HG03064 (cell line): Measurements from ENCODE around the gene EML1.

Source experiments
- ATAC-seq: cut with Tn5 transposase; IDR thresholded peaks from one replicate; pipeline ENCODE4 v1.9.1; 2021; ENCODE audit warnings: low read depth; ENCODE audit not compliant: unreplicated experiment

Gene EML1

DNA sequence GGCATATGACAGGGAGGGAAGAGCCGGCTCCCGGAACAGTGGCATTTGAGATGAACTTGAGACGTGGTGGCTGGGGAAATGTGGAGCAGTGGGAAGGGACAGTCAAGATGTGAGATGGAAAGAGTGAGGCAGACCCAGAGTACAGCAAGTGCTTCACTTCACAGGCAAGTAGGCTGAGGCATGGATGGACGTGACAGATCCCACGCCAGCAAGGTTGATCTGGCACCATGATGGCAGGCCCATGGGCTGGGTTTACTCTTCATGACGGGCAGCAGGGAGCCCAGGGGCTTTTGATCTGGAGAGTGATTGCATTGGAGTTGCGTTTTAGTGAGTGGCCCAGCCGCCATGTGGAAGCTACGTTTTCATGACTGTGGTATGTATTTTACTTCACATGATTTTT is 17.9 kb upstream of the EML1 start:
- ATAC-seq, result no peak

GRCh38 chr14:99777951-99778350 is 15.3 kb upstream of the EML1 start:
- ATAC-seq, result no peak

GRCh38 chr14:99779751-99780150 is 13.5 kb upstream of the EML1 start:
- ATAC-seq, result no peak

- no peak for ATAC-seq
Observed at GRCh38 chr14:99780690-99781089, 12.5 kb upstream of the EML1 start.

DNA sequence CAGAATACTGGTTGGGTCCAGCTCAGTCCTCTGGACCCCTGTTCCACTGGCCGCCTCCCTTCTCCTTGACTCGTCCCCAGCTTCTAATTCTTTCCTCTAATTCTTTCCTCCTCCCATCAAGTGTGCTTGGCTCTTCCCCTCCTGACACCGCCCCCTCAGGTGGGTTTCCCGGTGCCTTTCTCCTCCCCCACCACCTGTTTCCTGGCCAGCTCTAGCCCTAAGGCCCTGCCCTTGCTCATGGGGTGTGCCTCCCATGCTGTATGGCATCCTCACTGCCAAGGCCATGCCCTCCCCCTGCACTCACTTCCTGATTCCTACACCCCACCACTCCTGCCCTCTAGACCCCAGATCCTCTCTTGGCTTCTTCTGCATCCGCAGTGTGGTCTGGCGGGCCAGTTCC is 12.1 kb upstream of the EML1 start:
- ATAC-seq, result no peak

DNA sequence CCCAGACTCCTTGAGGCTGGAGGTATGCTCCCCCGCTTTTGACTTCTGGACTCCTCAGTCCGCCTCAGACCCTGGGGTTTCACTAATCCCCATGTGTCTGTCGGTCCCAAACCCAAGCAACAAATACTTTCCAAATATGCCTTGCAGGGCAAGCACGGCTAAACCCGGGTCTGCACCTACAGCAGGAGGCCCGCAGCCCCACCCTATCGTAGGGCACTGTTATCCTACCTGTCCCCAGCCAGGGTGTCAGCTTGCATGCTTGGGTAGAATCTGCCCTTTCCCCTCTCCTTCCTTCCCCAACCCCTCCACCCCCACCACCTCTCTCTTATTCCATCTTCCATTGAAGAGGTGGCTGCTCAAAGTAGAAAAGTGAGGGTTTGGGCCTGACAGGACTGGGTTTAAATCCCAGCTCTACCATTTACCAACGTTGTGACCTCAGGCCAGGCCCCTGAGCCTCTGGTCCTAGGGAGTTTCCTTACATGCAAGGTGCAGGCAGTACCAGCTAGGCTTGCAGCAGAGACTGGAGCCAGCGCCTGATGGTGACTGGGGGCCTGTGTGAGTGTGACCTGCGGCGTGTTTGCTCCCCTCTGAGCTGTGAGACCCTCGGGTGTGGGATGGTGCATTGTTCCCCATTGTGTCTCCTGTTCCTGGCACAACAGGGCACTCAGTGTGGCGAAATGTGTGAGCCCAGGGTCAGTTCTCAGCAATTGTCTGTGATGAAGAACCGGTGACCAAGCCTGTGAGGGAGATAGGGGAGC is 11.2 kb upstream of the EML1 start:
- ATAC-seq, result no peak

DNA sequence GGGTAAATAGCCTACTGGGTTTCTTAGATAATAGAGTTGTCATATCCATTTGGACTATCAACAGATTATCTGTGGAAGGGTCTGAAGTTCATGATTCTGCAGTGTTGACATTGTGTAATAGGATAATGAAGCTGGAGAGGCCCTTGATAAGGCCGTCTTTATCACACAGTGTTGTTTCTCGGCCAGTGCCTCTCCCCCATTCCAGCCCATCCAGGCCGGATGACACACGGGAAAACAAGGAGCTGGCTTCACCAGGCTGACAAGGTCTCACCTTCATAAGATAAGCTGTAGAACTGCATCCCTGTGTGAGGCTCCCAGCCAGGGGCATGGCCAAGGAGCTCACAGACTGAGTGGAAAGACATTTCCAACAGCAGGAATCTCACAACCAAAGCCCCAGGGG is 8.7 kb upstream of the EML1 start:
- no peak for ATAC-seq

DNA sequence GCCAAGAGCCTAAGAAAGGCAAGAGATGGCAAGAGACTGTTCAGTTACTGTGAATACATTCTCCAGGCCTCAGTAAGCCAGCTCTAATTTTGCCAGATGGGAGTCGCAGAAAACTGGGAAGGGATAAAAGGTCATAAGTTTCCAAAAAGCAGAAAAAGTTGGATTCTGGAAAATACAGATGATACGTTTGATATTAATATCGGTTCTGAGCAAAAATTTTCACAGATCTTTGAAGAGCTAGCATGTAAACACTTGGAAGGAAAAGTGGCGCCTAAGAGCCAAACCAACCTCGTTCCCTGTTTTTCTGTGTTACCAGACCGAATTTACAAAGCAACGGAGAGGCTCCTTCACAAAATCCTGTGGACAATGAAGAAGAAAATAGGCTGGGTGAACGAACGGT is 7.8 kb upstream of the EML1 start:
- no peak for ATAC-seq

- ATAC-seq, result no peak
Observed at GRCh38 chr14:99786511-99786989, 6.7 kb upstream of the EML1 start.

DNA sequence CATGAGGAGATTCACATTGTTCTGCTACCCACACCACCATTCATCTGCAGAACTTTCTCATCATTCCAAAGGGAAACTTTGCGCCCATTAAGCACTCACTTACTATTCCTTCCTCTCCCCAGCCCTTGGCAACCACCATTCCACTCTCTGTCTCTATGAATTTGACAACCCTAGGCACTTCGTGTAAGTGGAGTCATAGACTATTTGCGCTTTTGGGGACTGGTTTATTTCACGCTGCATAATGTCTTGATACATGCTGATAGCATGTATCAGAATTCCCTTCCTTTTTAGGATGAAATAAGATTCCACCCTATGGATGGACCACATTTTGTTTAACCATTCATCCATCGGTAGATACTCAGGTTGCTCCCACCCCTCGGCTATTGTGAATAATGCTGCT is 4.5 kb upstream of the EML1 start:
- no peak for ATAC-seq

DNA sequence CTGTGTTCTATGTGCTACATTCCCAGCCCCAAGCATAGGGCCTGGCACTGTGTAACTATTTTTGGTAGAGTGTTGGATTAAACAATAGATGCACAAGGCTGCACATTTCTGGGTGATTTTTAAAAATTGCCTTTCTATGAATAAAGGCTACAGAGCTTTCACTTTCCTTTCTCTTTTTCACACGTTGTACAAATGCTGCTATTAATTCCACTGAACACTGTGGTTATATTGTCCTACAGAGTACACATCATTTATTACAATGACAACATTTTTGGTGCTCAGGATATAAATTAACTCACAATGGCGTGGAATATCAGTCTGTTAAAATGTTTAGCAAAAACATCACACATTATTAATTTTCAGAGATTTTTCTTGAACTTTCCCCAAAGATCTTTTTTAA is 3.6 kb upstream of the EML1 start:
- ATAC-seq, result no peak

GRCh38 chr14:99790201-99790977 is 2.8 kb upstream of the EML1 start:
- no peak for ATAC-seq

GRCh38 chr14:99790978-99791376 is 2.2 kb upstream of the EML1 start:
- no peak for ATAC-seq

DNA sequence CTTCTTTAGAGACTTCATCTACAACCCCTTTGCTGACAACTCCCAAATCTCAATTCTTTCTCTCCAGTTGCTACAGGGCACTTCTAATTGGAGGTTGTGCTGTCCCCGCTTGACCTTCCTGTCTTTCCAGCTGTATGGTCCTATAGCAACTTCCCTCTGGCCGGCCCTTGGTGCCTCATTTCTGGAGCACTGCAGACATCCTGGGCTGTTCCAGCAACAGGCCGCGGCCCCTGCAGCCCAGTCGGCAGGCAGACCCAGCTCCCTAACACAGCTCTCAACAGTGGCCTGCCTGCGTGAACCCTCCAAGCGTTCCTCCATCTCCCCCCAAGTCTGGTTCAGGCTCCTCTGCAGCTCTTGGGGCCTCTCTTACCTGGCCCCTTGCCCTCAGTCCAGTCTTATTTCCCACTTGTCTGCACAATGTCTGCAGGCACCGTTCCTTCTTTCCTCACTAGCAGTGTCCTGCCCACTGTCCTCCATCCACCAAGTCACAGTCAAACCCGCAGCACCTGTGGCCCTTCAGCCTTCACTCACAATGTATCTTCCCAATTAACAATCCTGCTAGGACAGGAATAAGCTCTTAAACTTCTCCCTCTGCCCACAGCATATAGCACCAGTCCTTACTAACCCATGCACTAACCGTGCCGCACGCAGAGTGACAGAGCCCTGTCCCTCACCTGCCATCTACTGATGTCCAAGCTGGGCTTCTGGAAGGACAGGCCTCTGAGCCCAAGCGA is 1.6 kb upstream of the EML1 start:
- ATAC-seq, result no peak

DNA sequence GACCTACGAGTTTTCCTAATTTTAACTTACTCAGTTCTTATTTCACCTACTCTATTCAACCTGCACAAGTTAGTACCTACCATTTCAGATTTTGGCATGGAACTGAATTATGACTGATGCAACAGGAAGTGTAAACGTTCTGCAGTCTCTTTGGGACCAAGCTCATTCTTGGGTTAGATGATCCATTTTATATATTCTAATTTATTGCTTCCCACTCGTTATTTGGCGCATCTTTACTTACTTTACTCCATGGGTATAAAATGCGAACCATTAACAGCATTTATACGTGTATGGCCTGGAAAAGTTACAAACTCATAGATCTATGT is 1.0 kb upstream of the EML1 start:
- ATAC-seq, result no peak

DNA sequence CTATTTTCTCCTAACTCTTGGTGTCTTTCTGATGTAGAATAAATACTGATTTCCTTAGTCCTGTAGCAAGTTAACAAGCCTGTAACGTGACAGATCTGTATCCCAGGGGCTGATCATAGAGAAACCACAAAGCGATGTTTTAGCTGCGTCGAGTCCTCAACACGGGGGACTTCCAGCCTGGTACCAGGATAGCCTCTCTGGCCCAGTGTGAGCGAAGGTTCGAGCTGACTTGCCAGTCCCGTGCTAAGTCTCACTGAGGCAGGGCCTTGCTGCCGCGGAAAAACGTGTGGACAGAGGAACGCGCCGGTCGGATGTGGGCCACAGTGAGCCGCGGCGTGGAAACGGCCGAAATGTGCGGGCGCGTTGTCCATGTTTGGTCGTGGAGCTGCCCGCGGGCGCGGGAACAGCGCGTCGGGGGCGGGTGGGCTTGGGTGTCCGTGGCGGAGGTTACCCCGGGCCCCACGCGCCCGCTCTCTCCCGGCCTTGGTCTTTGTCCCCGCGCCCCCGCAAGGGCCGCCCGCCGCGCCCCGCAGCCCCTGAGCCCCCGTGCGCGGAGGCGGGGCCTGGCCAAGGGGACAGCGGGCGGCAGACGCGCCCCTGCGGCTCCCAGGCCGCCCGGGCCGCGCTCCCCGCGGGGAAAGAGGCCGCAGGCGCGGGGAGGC is 531 bp upstream of the EML1 start:
- no peak for ATAC-seq

DNA sequence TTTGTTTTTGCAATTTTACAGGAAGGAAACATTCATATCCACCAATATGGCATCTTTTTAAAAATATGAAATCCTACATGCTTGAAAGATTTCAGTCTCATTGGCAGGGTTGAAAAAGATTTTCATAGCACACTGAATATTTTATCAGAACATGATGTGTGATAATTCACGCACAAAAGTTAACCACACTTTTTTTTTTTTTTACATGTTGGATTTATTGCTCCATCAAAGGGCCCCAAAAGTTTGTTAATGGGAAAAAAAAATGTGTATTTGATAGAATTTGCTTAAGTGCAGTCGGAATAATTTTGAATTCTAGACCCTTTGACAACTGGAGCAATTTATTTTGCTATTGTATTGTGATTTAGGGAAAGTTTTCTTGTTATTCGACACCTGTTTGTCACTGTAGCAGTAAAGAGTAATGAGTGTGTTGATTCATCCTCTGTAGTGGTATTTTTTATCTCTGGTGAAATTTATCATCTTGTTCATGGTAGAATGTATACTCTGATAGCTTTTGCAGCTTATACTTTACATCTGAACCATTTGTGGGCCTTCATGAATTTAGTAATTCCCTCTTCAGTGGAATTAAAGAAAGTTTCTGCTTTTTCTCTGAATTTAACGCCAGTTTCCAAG is 1.1 kb downstream of the EML1 start:
- no peak for ATAC-seq

DNA sequence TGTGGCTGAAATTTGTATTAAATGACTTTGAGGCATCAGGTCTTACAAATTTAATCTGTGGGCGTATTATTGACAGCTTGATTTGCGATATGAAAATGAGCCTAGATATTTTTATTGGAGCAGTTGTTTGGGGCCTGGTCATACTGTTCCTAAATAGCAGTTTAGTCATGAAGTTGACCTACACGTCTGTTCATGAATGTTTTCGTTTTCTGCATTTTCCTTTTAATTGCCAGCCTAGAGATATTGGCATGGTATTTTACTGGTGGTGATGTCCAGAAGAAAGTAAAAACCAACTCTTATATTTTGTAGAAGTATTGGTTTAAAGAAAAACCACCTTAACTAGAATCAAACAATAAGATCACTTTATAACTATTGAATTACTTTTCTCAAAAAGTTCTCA is 1.8 kb downstream of the EML1 start:
- no peak for ATAC-seq

GRCh38 chr14:99797231-99797630 is 4.0 kb downstream of the EML1 start:
- no peak for ATAC-seq

DNA sequence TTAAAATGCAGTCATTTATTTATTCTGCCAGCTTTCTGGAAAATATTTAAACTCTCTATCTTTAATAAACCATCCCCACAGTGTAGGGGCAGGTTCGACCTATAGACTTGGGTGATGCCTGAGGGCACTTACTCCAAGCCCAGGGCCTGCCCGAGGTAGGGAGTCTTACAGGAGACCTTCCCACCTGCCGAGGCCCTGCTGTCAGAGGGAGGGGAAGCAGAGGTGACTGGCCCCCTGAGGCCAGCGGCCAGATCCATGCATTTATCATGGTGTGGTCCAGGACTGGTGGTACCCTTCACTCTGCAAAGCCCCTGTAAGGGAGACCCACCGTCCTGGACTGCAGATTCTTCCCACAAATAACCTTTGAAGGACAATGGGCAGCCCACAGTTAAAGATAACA is 7.6 kb downstream of the EML1 start:
- ATAC-seq, result no peak
